Muscle of arm (tissue), 12 donors: ENCODE measurements around the gene FBXL17. TPM values are rescaled to one million over a fixed set of nuclear protein-coding genes. Genes with fewer than 3 reads are reported as not detected.
A peak's percentile ranks its signal among the peaks of the same experiment; 100 is the strongest.

ENCODE experiments used
- DNase-seq: peaks from one replicate; pipeline ENCODE4 v3.0.0-alpha.2; 2013
- polyA plus RNA-seq, 12 donors: library from polyadenylated mRNA; unstranded; fragments of 120-200 nt; gene quantifications; one replicate each; pipeline ENCODE4 v1.2.1, GENCODE V29; 2013; ENCODE audit not compliant: insufficient read length in 12 of 12

FBXL17 gene
- polyA plus RNA-seq, 12 donors = 14.7 to 208 (median 25.1) TPM

DNA sequence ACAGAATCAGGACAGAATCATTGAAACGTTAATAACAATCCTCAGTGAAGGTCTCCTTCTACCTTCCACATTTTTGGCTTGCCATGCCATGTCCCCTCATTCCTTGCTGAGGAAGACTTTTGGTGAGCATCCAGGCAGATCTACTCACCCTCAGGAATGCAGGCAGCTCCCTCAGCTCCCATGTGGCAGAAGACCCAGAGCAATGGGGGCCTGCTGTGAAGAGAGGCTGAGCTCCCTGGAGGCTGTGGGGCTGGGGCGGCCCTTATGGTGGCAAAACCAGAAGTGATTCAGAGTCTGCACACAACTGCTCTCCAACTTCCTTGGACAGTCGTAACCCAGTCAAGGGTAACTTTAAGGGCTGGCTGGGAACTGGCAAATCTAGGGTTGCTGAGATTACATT lies 463.9 kb downstream of the FBXL17 start:
- DNase-seq = no peak

- no peak for DNase-seq
These were observed 464.9 kb downstream of the FBXL17 start for GRCh38 chr5:107916731-107917725.

DNA sequence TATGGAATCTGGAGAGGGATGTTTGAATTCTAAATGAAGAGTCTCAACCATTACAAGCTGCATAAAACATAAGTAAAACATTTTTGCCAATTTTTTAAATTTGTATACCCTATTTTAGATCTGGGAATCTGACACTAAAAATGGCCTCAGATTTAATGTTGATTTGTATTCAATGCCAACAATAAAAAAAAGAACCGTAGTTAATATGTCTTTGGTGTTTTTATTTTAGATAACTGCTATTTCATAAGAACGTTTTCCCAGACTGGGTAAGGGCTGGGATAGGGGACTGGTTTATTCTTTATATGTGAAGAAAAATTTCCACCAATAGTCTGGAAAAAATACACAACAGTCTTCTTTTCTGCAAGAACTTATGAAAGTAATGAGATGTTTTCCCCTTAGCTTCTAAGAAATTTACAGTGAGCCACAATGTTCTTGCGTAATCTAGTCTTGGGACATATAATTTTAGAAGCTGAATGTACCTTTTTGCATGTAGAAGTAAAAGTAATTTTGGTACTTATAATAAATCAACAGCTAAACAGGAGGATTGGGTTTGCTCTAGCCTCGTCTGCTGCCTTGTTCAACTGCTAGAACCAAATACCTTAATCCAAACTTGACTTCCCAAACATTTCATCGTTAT lies 466.6 kb downstream of the FBXL17 start:
- no peak for DNase-seq

DNA sequence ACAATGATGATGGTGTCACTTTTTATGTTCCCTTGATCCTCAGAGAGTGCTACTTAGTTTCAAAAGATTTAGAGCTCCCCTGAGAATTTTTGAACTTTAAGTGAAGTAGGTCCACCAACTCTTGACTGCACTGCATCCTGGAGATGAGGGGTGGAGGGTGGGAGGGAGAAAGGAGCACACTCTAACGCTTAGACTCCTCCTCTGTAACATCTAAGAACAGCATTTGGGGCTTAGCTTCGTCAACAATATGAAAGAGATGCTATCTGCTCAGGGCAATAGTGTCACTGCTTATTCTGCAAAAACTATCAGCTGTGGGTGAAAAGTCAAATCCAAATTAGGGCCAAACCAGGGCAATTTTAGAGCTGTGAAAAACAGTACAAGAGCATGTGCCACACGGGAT lies 468.4 kb downstream of the FBXL17 start:
- no peak for DNase-seq

GRCh38 chr5:107900721-107901120 lies 481.2 kb downstream of the FBXL17 start:
- DNase-seq = no peak

- DNase-seq = no peak
These were observed 487.5 kb downstream of the FBXL17 start for GRCh38 chr5:107894361-107894760.

DNA sequence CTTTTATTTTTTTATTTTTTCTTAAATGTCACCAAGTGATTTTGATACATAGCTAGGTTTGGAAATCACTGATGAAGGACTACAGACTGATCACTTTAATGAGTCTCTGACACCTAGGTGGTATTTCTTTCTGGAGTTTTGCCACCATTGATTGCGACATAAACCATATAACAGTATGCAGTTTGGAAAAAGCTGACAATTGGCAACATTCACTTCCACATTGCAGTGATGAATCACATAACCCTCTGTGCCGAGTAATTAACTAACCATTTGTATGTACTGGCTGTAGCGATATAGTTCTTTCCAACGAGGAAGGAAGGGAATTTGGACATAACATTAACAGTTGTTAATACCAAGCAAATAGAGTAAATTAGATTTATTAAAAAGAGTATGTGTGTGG lies 488.3 kb downstream of the FBXL17 start:
- DNase-seq = peak; percentile 5

- DNase-seq = no peak
These were observed 492.5 kb downstream of the FBXL17 start for GRCh38 chr5:107889387-107889786.

DNA sequence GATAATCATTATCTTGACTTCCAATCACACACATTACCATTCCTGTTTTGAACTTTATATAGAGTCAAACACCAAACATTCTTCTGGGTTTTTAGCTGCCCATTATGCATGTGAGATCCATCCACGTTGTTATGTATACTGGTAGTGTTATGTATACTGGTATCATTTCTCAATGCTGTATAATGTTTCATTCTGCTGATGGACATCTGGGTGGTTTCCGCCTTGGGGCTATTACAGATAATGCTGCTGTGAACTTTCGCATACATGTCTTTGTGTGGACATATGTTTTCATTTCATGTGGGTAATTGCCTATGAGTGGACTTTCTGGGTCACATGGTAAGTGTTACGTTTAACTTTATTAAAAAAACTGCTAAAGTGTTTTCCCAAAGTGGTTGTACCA lies 493.4 kb downstream of the FBXL17 start:
- DNase-seq = no peak

GRCh38 chr5:107887166-107887943 lies 494.5 kb downstream of the FBXL17 start:
- DNase-seq = no peak

DNA sequence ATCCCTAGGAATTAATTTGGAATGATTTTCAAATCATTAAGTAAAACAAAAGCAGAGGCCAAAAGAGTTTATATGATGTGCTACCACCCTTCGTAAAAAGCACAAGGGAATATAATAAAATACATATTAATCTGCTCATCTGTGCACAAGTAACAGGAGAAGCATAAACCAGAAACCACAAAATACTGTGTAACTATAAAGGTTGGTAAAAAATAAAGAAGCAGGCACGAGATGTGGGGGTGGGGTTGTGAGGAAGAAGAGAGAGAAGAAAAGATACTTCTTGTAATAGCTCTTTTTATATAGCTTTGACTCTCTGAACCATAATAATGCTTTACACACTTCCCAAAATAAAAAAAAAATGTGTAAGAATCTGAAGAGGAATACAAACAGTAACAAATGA lies 496.3 kb downstream of the FBXL17 start:
- no peak for DNase-seq

- no peak for DNase-seq
These were observed 497.0 kb downstream of the FBXL17 start for GRCh38 chr5:107884871-107885270.

- peak; percentile 35 for DNase-seq
These were observed 503.2 kb downstream of the FBXL17 start for GRCh38 chr5:107878661-107879060.

- no peak for DNase-seq
These were observed 505.0 kb downstream of the FBXL17 start for GRCh38 chr5:107876906-107877305.

DNA sequence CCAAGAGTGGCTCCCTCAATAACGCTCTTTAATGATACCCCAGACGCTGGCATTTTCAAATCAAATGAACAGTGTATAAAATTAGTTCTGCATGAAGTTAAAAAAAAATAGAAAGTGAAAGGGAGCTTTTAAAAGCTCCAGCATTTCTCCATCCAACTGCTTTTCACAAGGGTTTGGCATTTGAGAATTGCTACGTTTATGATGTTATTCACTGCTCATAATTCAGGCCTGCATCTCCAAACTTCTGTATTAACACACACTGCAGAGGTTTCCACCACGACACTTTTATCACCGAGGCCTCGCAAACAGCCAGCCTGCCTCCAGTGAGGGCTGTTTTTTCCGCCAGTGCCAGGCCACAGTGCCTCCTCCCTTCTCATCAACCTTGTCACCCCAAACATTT lies 505.6 kb downstream of the FBXL17 start:
- DNase-seq = no peak

DNA sequence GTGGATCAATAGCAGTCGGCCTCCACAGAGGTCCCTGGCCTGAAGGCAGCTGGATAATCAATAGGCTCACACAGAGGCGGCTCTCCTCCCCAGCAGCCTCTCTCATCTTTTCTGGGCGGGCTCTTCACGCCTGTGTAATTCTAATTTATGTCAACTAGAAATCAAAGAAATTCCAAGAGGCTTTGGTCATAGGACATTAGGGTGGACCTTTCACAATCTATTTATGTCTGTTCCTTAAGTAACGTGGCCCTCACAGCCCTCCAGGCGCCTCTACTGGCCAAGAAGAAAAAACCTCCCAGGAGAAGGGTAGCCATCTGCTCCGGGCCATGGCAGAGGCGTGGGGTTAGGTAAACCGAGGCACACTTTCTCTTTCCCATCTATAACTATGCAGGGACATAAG lies 506.1 kb downstream of the FBXL17 start:
- no peak for DNase-seq

DNA sequence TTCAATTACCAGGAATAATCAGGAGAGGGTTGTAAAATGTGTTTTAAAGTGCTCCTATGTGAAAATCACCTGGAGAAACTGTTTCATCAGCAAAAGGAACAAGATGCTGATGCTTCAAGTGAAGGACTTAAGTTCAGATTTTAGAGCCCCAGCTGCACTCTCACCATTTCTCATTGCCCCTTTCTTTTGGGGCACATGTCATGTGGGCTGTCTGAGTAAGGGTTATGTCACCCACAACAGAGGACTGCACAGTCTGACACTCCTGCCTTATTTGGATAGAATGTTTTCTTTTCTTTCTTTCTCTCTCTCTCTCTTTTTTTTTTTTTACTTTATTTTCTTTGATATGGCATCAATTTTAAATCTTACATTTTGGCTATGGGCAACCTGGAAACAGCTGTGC lies 507.1 kb downstream of the FBXL17 start:
- no peak for DNase-seq

GRCh38 chr5:107873877-107874276 lies 508.0 kb downstream of the FBXL17 start:
- DNase-seq = no peak

GRCh38 chr5:107871023-107871422 lies 510.9 kb downstream of the FBXL17 start:
- DNase-seq = no peak

- DNase-seq = no peak
These were observed 512.3 kb downstream of the FBXL17 start for GRCh38 chr5:107869438-107870115.

- no peak for DNase-seq
These were observed 513.1 kb downstream of the FBXL17 start for GRCh38 chr5:107868650-107869409.
